OCI-LY7 (cell line): ENCODE measurements around the gene SELPLG. TPM values are rescaled to one million over a fixed set of nuclear protein-coding genes. Genes with fewer than 3 reads are reported as not detected.

Experiments
- BruUV-seq: library from RNA; stranded (reverse); fragments of 400-500 nt; replicated peaks from 2 replicates; lab custom pipeline; 2021; lab: Mats Ljungman, UMichigan
- CTCF ChIA-PET: fragments of 300-600 bp; sonication (Branson Sonifier 250); formaldehyde crosslinking; loops from one replicate; lab custom pipeline; 2022; ENCODE audit warnings: antibody characterized with exemption; ENCODE audit not compliant: unreplicated experiment; lab: Charles Lee
- POLR2A ChIA-PET: fragments of 300-600 bp; sonication (Branson Sonifier 250); formaldehyde crosslinking; loops from one replicate; lab custom pipeline; 2022; ENCODE audit warnings: antibody characterized with exemption; lab: Charles Lee
- DNase-seq: peaks from one replicate; pipeline ENCODE4 v3.0.0-alpha.2; 2015; ENCODE audit warnings: low spot score
- H2AFZ ChIP-seq: fragments of 200-600 bp; sonication (generic), shearing (Covaris generic); 2 replicates; pipeline ENCODE4 v1.6.1; 2014; ENCODE audit warnings: mild to moderate bottlenecking, antibody characterized with exemption, low read length, moderate library complexity
- H3K27ac ChIP-seq: fragments of 200-600 bp; sonication (generic); 2 replicates; pipeline ENCODE4 v1.5.1; 2014; ENCODE audit warnings: mixed run types, low read depth, mild to moderate bottlenecking, moderate library complexity, low read length, inconsistent platforms; ENCODE audit not compliant: poor library complexity, severe bottlenecking
- H3K36me3 ChIP-seq: fragments of 200-600 bp; sonication (generic); 2 replicates; pipeline ENCODE4 v1.6.1; 2014; ENCODE audit warnings: mild to moderate bottlenecking, antibody characterized with exemption, low read length, moderate library complexity, mixed read lengths; ENCODE audit not compliant: insufficient read depth
- H3K4me1 ChIP-seq: fragments of 200-600 bp; sonication (generic); 2 replicates; pipeline ENCODE4 v1.5.1; 2014; ENCODE audit warnings: mild to moderate bottlenecking, low read length; ENCODE audit not compliant: insufficient read depth, poor library complexity, severe bottlenecking
- H3K4me2 ChIP-seq: fragments of 200-600 bp; sonication (generic); 2 replicates; pipeline ENCODE4 v1.6.1; 2014; ENCODE audit warnings: mild to moderate bottlenecking, low read length
- H3K4me3 ChIP-seq: fragments of 200-600 bp; sonication (generic); 2 replicates; pipeline ENCODE4 v1.5.1; 2014; ENCODE audit warnings: mild to moderate bottlenecking, low read depth, low read length; ENCODE audit not compliant: poor library complexity, severe bottlenecking
- H3K79me2 ChIP-seq: fragments of 200-600 bp; sonication (generic); 2 replicates; pipeline ENCODE4 v1.6.1; 2016; ENCODE audit warnings: low read depth, mild to moderate bottlenecking, low read length, moderate library complexity, mixed read lengths; ENCODE audit not compliant: insufficient read depth
- H3K9me2 ChIP-seq: fragments of 200-600 bp; sonication (generic); 2 replicates; pipeline ENCODE4 v1.6.1; 2016; ENCODE audit warnings: mild to moderate bottlenecking, low read length, mixed read lengths; ENCODE audit not compliant: insufficient read depth
- H3K9me3 ChIP-seq: fragments of 200-600 bp; sonication (generic); 2 replicates; pipeline ENCODE4 v1.6.1; 2014; ENCODE audit warnings: mild to moderate bottlenecking, mixed run types, low read length, mixed read lengths
- H4K20me1 ChIP-seq: fragments of 200-600 bp; sonication (generic); 2 replicates; pipeline ENCODE4 v1.6.1; 2014; ENCODE audit warnings: mild to moderate bottlenecking, antibody characterized with exemption, low read length, moderate library complexity, mixed read lengths; ENCODE audit not compliant: insufficient read depth
- EZH2phosphoT487 ChIP-seq: fragments of 200-600 bp; sonication (generic); IDR thresholded peaks from 2 replicates; pipeline ENCODE4 v1.6.1; 2018; ENCODE audit warnings: low read depth, borderline replicate concordance, mild to moderate bottlenecking, mixed run types, antibody characterized with exemption, low read length, moderate library complexity, mixed read lengths
- intact Hi-C: fragments of 100-400 bp; cut with micrococcal nuclease; formaldehyde crosslinking; loops from one replicate; pipeline ENCODE4 v1.10.0; 2022; ENCODE audit not compliant: unreplicated experiment
- total RNA-seq, 2 experiments: library from RNA; depleted of rRNA in 1 of 2; stranded (reverse); fragments of >200 nt in 1 of 2; shearing (Covaris generic) in 1 of 2; gene quantifications; 2 replicates each; pipeline ENCODE4 v1.2.3, GENCODE V29; 2014 to 2022
- TF ChIP-seq, protein P1 (sequence below): fragments of 200-600 bp; sonication (generic); conservative IDR thresholded peaks from 2 replicates; pipeline ENCODE4 v1.5.1; 2014; ENCODE audit warnings: mild to moderate bottlenecking, antibody characterized with exemption, low read length, moderate library complexity, mixed read lengths

SELPLG gene
- total RNA-seq, 2 experiments from 2014 or later: 20.0 to 21.0 TPM

- Histone ChIP-seq H4K20me1 (no peaks in the 10 kb centered on the region), H3K4me1 (peaks cover 20% of the 10 kb centered on the region), H3K36me3 (no peaks in the 10 kb centered on the region), H3K4me3 (no peak overlapping the region), H3K9me3 (peaks cover 12% of the 10 kb centered on the region), H3K79me2 (no peaks in the 10 kb centered on the region), H3K27ac (no peak overlapping the region), H3K9me2 (no peaks in the 10 kb centered on the region), H3K4me2 (no peak overlapping the region), H2AFZ (no peak overlapping the region)
- intact Hi-C loops: loop anchor here (1.0 kb wide), 1 partner anchor 190 kb away; no protein-coding TSS in a partner anchor
- no peak for TF ChIP-seq EZH2phosphoT487
- TF ChIP-seq, protein P1, sequence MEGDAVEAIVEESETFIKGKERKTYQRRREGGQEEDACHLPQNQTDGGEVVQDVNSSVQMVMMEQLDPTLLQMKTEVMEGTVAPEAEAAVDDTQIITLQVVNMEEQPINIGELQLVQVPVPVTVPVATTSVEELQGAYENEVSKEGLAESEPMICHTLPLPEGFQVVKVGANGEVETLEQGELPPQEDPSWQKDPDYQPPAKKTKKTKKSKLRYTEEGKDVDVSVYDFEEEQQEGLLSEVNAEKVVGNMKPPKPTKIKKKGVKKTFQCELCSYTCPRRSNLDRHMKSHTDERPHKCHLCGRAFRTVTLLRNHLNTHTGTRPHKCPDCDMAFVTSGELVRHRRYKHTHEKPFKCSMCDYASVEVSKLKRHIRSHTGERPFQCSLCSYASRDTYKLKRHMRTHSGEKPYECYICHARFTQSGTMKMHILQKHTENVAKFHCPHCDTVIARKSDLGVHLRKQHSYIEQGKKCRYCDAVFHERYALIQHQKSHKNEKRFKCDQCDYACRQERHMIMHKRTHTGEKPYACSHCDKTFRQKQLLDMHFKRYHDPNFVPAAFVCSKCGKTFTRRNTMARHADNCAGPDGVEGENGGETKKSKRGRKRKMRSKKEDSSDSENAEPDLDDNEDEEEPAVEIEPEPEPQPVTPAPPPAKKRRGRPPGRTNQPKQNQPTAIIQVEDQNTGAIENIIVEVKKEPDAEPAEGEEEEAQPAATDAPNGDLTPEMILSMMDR: no peak
- ChIA-PET POLR2A (interaction anchor here (0.6 to 1.8 kb wide), 5 partner anchors 12 to 133 kb away, joined by 3 to 7 read pairs (median 4); partner anchors contain the start of gene SELPLG), CTCF (interaction anchor here (0.7 to 1.2 kb wide), 2 partner anchors 8 to 338 kb away, joined by 3 read pairs; no protein-coding TSS in a partner anchor)
- BruUV-seq: no TSS peak
- DNase-seq: no peak
Observed at GRCh38 chr12:108612788-108613282, 20.9 kb downstream of the SELPLG start.

GRCh38 chr12:108611884-108612415, 21.7 kb downstream of the SELPLG start:
- Histone ChIP-seq H2AFZ (no peak overlapping the region), H3K9me3 (peaks cover 12% of the 10 kb centered on the region), H3K4me3 (no peak overlapping the region), H4K20me1 (no peaks in the 10 kb centered on the region), H3K36me3 (no peaks in the 10 kb centered on the region), H3K79me2 (no peaks in the 10 kb centered on the region), H3K27ac (no peak overlapping the region), H3K9me2 (no peaks in the 10 kb centered on the region), H3K4me1 (peaks cover 11% of the 10 kb centered on the region), H3K4me2 (no peak overlapping the region)
- intact Hi-C loops: loop anchor here (1.0 kb wide), 1 partner anchor 191 kb away; no protein-coding TSS in a partner anchor
- DNase-seq: peak; percentile 73
- TF ChIP-seq, protein P1: peak; percentile 82
- no peak for TF ChIP-seq EZH2phosphoT487
- ChIA-PET POLR2A (interaction anchor here (0.7 to 1.1 kb wide), 2 partner anchors 21 to 39 kb away, joined by 3 to 4 read pairs; partner anchors contain the start of gene SELPLG), CTCF (interaction anchor here (0.6 kb wide), 1 partner anchor 19 kb away, joined by 3 read pairs; no protein-coding TSS in a partner anchor)
- BruUV-seq: no TSS peak
